Head of caudate nucleus (tissue), 42 donors: Measurements from ENCODE around the gene IVD.

Experiments
- DNase-seq, 42 donors: peaks; one replicate each; pipeline versions ENCODE4 v3.0.0 to v3.0.0-alpha.2; 2020 to 2021; ENCODE audit warnings: mixed read lengths in 7 of 42
- intact Hi-C: fragments of 100-400 bp; cut with DNase I; formaldehyde crosslinking; loops from one replicate; pipeline ENCODE4 v1.15.0; 2022

The IVD gene

DNA sequence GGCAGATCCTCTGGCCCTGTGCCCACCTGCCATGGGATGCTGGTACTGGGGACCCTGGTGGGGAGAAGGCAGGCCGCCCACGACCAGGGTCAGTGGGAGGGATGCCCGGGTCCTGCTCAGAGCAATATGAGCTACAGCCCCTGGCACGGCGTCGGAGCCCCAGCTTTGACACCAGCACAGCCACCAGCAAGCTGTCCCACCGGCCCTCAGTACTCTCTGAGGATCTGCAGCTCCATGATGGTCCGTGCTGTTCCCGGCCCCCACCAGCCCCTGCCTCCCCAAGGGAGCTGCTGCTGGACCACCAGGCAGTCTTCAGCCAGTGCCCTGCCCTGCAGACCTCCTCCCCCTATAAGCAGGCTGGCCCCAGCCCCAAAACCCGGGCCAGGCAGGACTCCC is 36.1 kb upstream of the IVD start:
- intact Hi-C loops = loop anchor here (5.0 kb wide), 1 partner anchor 33 kb away; no protein-coding TSS in a partner anchor

GRCh38 chr15:40369971-40370370 is 35.6 kb upstream of the IVD start:
- DNase-seq = no peak
- intact Hi-C loops = loop anchor here (5.0 kb wide), 1 partner anchor 32 kb away; no protein-coding TSS in a partner anchor

More for the DNA sequence above, 36.1 kb upstream of the IVD start:
- DNase-seq = peak in 1 of 42 donors; percentile 28

DNA sequence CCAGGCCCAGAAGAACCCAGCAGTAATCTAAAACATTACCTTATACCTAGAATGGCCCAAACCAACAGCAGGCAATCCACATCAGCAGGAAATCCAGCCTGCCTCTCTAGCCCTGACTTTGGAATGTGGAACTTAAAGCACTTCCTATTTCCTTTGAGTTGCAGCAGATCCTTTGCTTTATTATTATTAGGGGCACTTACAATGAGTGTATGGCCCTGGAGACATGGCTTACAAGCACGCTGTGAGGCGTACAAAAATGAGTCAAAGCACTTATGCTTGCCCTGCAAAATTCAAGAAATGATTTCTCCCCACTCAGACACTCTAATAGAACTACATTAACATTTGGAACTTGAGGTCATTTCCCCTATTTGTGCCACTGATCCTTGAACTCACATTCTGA is 32.6 kb upstream of the IVD start:
- intact Hi-C loops = no loop called here
- DNase-seq = no peak

- intact Hi-C loops = no loop called here
- DNase-seq = no peak
These were observed 28.0 kb upstream of the IVD start for GRCh38 chr15:40377606-40378005.

- intact Hi-C loops = no loop called here
- no peak for DNase-seq
These were observed 26.2 kb upstream of the IVD start for GRCh38 chr15:40379374-40379773.

DNA sequence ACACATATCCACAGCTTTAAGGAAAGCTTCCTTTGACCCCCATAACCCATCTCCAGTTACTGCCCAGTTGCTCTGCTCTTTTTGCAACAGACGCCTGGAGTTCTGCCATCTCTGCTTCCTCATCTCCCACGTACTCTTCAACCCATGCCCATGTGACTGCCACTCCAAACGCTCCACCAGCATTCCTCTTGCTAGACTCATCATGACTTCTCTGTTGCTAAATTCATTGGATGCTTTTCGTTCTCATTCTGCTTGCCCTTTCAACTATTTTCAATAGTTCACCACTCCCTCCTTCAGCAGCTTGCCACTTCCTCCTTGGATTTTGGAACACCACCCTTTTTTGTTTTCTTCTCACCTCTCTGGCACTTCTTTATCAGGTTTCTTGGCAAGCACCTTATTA is 25.7 kb upstream of the IVD start:
- DNase-seq = peak in 16 of 42 donors; percentile 16 to 59 (median 40)
- intact Hi-C loops = no loop called here

DNA sequence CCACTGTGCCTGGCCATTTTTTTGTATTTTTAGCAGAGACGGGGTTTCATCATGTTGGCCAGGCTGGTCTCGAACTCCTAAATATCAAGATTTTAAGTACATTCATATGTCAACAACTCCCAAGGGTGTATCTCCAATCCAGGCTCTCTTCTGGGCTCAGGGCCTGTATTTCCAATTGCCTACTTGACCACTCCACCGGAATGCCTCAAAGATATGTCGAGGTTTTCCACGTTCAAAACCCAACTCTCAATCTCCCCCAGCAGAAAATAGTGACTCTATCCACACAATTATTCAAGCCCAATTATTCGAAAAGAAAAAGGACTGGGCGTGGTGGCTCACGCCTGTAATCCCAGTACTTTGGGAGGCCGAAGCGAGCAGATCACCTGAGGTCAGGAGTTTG is 25.0 kb upstream of the IVD start:
- intact Hi-C loops = no loop called here
- DNase-seq = no peak

- no peak for DNase-seq
- intact Hi-C loops = no loop called here
These were observed 23.6 kb upstream of the IVD start for GRCh38 chr15:40381818-40382529.

DNA sequence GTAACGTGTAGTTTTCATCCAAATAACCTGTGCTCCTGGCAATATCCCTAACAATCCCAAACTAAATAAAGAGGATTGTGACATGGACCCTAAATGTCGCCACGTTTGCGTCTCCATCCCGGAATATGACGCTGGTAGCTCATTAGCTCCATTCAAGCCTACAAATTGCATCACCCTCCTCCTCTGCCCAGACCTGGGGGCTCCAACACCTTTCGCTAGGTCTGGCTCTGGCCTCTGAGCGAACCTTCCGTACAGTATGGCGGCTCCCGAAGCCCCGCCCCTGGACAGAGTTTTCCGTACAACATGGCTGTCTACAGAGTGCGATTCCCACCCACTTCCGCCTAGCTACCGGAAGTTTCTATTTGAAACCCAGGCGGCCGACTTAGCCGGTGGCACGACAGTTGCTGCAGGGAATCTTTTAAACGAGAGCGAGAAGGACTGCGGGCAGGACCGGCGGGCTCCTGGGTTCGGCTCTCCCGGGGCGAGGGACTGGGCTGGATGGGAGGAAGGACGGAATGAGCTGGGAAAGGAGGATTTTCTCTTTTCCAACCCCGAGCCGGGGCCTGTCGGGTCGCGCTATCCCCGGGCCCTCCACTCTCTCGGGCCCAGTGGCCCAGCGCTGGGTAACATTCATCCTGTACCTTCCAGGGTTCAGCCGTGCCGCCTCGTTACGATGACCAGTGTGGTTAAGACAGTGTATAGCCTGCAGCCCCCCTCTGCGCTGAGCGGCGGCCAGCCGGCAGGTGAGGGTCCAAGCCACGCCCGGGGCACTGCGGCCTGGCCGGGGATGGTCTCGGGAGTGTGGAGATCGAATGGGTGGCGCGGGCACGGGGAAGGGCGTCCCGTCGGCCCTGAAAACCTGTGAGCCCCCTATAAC is 22.8 kb upstream of the IVD start, which contains the start of gene KNSTRN:
TSS of gene KNSTRN (plus strand) at position 142 of the 877 bp plus-strand sequence. CDS start at position 257, 115 bp downstream.
- intact Hi-C loops = no loop called here
- DNase-seq = peak; percentile 84 to 97 (median 93)

DNA sequence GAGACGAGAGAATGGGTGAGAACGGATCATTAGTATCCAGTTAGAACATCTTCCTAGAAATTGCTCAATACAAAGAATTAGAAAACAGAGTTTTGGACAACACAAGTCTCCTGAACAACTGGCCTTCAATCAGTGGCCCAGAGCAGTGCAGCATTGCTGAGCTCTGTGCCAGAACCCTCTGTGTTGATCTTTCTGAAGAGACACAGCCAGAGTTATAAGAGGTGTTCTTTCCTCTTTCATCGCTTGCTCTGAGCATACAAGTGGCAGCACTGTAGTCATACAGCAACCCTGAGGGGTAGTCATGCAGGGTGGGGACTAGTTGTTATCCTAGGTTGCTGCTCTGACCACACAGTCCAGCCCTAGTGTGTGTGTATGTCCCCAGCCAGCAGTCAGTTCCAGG is 19.1 kb upstream of the IVD start:
- intact Hi-C loops = no loop called here

DNA sequence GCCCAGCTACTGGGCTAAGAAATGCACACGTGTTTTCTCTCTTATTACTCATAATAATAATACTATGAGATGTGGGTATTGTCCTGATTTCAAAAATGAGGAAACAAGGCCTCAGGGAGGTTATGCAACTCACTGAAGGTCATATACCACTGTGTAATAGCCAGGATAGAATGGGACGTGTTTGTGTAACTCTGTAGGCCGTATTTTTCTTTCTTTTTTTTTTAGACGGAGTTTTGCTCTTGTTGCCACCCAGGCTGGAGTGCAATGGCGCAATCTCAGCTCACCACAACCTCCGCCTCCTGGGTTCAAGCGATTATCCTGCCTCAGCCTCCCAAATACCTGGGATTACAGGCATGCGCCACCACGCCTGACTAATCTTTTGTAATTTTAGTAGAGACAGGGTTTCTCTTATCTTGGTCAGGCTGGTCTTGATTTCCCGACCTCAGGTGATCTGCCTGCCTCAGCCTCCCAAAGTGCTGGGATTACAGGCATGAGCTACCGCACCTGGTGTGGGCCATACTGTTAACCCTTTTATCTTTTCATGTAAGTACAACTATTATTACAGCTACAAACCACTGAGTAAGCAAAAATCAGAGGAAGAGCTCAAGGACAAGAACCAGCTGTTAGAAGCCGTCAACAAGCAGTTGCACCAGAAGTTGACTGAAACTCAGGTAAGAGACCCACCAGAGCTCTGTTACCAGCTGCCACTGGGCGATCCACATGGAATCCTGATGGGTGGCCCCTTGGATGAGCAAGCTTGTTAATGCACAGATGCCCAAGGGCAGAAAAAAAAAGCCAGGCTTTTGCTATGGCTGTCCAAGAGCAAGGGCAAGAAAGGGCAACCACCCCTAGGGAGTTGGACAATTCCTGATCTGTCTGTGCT is 16.4 kb upstream of the IVD start:
- DNase-seq = no peak
- intact Hi-C loops = no loop called here

More for the DNA sequence above, 19.1 kb upstream of the IVD start:
- no peak for DNase-seq

DNA sequence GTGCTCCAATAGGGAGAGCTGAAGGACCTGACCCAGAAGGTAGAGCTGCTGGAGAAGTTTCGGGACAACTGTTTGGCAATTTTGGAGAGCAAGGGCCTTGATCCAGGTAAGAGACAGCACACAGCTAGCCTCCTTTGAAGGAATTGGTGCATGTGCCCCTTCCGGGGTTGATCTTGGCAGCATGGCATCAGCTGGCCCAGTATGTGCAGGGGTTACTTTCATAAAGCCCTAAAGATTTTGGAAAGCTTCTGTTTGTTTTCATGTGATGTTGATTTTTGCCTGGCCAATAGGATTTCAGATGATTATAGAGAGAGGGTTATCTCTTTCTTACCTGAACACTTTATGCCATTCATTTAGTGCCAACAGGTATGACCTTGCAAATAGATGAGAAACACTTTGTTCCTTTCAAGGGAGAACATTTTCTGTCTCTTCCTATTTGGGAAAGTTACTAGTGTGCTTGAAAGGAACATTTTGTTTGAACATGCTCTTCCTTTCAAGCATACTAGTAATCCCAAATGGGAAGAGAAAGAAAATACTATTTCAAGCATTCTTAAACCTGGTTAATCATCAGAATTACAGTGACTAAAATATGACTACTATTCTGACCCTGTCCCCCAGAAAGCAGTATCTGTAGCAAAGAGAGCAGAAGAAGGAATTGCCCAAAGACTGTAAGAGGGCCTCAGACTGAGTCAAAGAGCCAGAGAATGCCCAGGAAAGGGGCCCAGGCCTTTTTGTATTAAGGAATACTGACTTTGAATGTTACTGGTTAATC is 15.6 kb upstream of the IVD start:
- no peak for DNase-seq
- intact Hi-C loops = no loop called here

- intact Hi-C loops = no loop called here
- DNase-seq = no peak
These were observed 12.3 kb upstream of the IVD start for GRCh38 chr15:40392986-40393948.

- no peak for DNase-seq
- intact Hi-C loops = no loop called here
These were observed 7.7 kb upstream of the IVD start for GRCh38 chr15:40397688-40398412.

GRCh38 chr15:40398413-40398873 is 7.2 kb upstream of the IVD start:
- DNase-seq = peak in 17 of 42 donors; percentile 10 to 58 (median 36)
- intact Hi-C loops = no loop called here

DNA sequence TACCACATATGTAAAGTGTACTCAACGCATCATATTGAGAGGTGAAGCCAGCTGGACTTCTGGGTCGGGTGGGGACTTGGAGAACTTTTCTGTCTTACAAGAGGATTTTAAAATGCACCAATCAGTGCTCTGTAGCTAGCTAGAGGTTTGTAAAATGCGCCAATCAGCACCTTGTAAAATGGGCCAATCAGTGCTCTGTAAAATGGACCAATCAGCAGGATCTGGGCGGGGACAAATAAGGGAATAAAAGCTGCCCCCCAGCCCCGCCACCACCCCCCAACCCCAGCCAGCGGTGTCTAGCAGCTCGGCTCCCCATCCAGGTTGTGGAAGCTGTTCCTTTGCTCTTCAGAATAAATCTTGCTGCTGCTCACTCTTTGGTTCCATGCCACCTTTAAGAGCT is 6.2 kb upstream of the IVD start:
- no peak for DNase-seq
- intact Hi-C loops = no loop called here
